KMS-11 (cell line): ENCODE data around the gene SORCS2.

ENCODE experiments used
- H2AFZ ChIP-seq: fragments of 200-600 bp; sonication (generic); 2 replicates; pipeline ENCODE4 v1.6.1; 2016; ENCODE audit warnings: antibody characterized with exemption, mixed run types, low read depth
- H3K27ac ChIP-seq: fragments of 200-600 bp; sonication (generic); 2 replicates; pipeline ENCODE4 v1.6.1; 2016; ENCODE audit warnings: mild to moderate bottlenecking, mixed run types
- H3K27me3 ChIP-seq: fragments of 200-600 bp; sonication (generic); 2 replicates; pipeline ENCODE4 v1.6.1; 2017; ENCODE audit warnings: mild to moderate bottlenecking, low read depth, mixed run types, moderate library complexity; ENCODE audit not compliant: insufficient read depth
- H3K36me3 ChIP-seq: fragments of 200-600 bp; sonication (generic); 2 replicates; pipeline ENCODE4 v1.6.1; 2017; ENCODE audit warnings: mild to moderate bottlenecking, mixed run types; ENCODE audit not compliant: insufficient read depth
- H3K4me1 ChIP-seq: fragments of 200-600 bp; sonication (generic); 2 replicates; pipeline ENCODE4 v1.6.1; 2016; ENCODE audit warnings: mild to moderate bottlenecking, low read depth, mixed run types; ENCODE audit not compliant: poor library complexity, severe bottlenecking
- H3K4me2 ChIP-seq: fragments of 200-600 bp; sonication (generic); 2 replicates; pipeline ENCODE4 v1.7.0; 2016; ENCODE audit warnings: mild to moderate bottlenecking, mixed run types
- H3K4me3 ChIP-seq: fragments of 200-600 bp; sonication (generic); IDR thresholded peaks from 2 replicates; pipeline ENCODE4 v1.6.1; 2017; ENCODE audit warnings: low read depth, low read length, mixed read lengths; ENCODE audit not compliant: insufficient read depth
- H3K79me2 ChIP-seq: fragments of 200-600 bp; sonication (generic); 2 replicates; pipeline ENCODE4 v1.6.1; 2016; ENCODE audit warnings: low read depth, mixed run types; ENCODE audit not compliant: insufficient read depth
- H3K9ac ChIP-seq: fragments of 200-600 bp; sonication (generic); 2 replicates; pipeline ENCODE4 v1.6.1; 2016; ENCODE audit warnings: mild to moderate bottlenecking, mixed run types
- H4K20me1 ChIP-seq: fragments of 200-600 bp; sonication (generic); 2 replicates; pipeline ENCODE4 v1.6.1; 2016; ENCODE audit warnings: mild to moderate bottlenecking, mixed run types; ENCODE audit not compliant: insufficient read depth
- TF ChIP-seq, protein P1 (sequence below): fragments of 200-600 bp; sonication (generic); conservative IDR thresholded peaks from 2 replicates; pipeline ENCODE4 v1.6.1; 2017; ENCODE audit warnings: low read depth, mild to moderate bottlenecking, antibody characterized with exemption, low read length, moderate library complexity, mixed read lengths

SORCS2 gene

DNA sequence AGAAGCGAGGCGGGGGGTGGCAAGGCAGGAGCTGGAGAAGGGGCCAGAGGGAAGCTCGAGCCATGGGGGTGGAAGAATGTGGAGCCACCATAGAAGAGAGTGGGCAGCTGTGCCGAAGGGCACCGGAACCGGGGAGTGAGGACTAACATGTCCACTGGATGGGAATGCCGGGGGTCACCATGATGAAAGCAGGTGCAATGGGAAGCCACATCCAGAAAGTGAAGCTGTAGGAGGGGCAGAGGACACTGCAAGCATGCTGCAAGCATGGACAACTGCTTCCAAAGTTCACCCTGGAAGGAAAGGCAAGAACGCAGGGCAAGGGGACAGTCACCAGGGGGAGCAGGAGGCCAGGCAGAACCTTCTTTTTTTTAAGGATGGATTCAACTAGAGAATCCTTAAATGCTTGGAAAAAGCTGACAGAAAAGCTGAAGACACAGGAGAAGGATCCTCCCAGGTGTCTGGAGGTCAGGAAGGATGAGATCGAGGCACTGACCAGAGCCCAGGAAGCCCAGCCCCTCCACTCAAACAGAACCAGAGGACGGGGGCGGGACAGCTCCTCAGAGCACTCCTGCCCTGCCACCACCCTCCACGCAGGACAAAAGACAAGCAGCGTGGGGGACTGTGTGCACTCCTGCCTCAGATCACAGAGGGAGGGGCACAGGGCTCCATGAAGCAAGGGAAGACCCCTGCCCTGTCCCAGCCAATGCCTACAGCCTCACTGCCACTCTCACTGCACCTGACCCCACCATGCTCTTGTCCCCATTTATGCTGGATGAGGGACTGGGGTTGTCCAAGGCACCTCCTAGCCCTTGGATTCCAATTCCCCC is 578.1 kb downstream of the SORCS2 start:
- H3K79me2 ChIP-seq = no peaks in the 10 kb centered on the region
- no peak overlapping the region for H2AFZ ChIP-seq
- TF ChIP-seq, protein P1, sequence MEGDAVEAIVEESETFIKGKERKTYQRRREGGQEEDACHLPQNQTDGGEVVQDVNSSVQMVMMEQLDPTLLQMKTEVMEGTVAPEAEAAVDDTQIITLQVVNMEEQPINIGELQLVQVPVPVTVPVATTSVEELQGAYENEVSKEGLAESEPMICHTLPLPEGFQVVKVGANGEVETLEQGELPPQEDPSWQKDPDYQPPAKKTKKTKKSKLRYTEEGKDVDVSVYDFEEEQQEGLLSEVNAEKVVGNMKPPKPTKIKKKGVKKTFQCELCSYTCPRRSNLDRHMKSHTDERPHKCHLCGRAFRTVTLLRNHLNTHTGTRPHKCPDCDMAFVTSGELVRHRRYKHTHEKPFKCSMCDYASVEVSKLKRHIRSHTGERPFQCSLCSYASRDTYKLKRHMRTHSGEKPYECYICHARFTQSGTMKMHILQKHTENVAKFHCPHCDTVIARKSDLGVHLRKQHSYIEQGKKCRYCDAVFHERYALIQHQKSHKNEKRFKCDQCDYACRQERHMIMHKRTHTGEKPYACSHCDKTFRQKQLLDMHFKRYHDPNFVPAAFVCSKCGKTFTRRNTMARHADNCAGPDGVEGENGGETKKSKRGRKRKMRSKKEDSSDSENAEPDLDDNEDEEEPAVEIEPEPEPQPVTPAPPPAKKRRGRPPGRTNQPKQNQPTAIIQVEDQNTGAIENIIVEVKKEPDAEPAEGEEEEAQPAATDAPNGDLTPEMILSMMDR = no peak
- no peak overlapping the region for H3K9ac ChIP-seq
- H3K4me1 ChIP-seq = no peaks in the 10 kb centered on the region
- no peaks in the 10 kb centered on the region for H3K36me3 ChIP-seq
- no peak overlapping the region for H3K4me2 ChIP-seq
- H3K27me3 ChIP-seq = no peaks in the 10 kb centered on the region
- no peak overlapping the region for H3K4me3 ChIP-seq
- H3K27ac ChIP-seq = no peak overlapping the region
- H4K20me1 ChIP-seq = no peaks in the 10 kb centered on the region

DNA sequence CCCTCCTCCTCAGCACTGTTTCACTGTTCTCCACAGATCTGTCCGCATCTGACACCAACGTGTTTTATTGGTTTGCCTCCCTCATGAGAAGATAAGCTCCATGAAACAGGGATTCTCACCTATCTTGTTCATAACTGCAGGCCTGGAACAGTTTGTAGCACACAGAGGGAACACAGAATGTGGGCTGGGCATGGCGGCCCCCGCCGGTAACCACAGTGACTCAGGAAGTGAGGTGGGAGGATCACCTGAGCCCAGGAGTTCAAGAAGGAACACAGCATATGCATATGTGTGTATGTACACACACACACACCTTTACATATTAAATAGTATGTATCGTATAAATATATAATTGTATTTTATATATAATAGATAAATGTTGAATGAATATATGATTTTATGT is 578.7 kb downstream of the SORCS2 start:
- Histone ChIP-seq H3K79me2 (no peaks in the 10 kb centered on the region), H4K20me1 (no peaks in the 10 kb centered on the region), H3K4me1 (no peaks in the 10 kb centered on the region), H3K9ac (no peak overlapping the region), H3K4me2 (no peak overlapping the region), H3K27me3 (no peaks in the 10 kb centered on the region), H3K27ac (no peak overlapping the region), H2AFZ (no peak overlapping the region), H3K36me3 (no peaks in the 10 kb centered on the region), H3K4me3 (no peak overlapping the region)
- TF ChIP-seq, protein P1 = no peak

DNA sequence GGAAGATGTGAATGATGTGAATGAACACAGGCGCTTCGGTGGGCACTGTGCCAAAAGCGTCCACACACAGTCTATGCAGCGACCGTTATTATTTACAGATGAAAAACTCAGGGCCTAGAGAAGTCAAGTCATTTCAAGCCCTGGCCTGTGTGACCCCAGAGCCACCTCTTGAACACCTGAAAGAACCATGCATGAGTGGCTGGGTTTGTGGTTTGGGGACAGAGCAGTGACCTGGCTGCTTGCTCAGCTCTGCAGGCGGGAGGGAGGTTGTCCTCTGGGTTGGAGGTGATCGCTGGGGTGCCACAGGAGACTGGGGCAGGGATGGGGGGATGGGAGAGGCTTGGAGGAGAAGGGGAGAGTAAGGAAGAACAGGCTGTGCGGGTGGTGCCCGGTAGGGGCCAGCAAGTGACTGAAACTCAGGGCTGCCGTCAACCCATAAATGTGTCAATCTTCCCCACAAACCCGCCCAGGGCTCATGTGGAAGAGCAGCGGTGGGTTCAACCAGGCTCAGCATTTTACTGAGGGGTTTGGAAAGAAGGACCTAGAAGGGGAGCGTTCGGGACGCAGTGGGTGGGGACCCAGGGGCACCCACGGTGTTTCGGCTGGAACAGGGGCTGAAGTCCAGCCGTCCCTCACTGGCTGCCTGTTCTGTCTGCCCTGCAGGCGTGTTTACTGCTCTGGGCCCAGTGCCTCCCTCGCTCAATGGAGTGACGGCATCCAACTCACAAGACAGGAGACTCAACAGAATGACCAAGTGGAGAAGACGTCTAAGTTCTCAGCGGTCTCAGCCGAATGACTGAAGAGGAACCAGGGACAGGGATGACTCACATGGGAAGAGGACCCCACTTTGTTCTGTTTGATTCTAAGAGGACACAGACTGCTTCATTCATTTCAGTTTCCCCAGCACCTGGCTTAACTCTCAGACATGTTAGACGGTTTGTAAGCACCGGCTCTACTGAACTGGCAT is 579.5 kb downstream of the SORCS2 start:
- no peak overlapping the region for H3K27ac ChIP-seq
- no peaks in the 10 kb centered on the region for H4K20me1 ChIP-seq
- H3K4me1 ChIP-seq = no peaks in the 10 kb centered on the region
- TF ChIP-seq, protein P1 = no peak
- no peaks in the 10 kb centered on the region for H3K27me3 ChIP-seq
- H3K36me3 ChIP-seq = no peaks in the 10 kb centered on the region
- no peak overlapping the region for H3K9ac ChIP-seq
- H3K4me2 ChIP-seq = no peak overlapping the region
- H3K4me3 ChIP-seq = no peak overlapping the region
- no peak overlapping the region for H2AFZ ChIP-seq
- no peaks in the 10 kb centered on the region for H3K79me2 ChIP-seq

DNA sequence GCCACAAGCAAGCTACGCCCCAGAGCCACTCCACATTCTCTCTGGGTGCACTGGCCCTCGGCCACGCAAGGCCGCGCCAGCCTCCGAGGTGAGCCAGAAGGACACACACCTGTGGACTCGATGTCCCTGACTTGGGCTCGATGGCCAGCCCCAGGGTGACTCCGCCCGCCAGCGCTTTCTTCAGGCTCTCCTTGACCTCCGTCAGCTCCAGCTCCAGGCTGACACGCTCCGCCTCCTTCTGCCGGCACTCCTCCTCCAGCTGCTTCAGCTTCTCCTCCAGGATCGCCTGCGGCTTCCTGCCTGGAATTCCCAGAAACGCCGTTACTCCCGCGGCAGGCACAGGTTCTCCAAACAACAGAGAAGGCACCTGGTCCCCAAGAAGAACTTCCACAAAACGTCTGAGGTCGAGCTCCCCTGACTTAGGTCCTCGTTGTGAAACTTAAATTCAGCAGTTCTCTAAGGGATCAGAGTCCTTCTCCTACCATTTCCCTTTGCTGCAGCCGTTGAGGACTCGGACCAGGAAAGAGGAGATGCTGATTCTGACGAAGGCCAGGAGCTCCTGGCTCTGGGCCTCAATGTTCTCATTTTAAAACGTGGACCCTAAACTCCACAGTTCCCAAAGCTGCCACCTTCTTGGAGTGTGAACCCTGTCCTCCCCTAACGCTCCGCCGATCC is 580.5 kb downstream of the SORCS2 start:
- H3K4me3 ChIP-seq = no peak overlapping the region
- H3K27me3 ChIP-seq = no peaks in the 10 kb centered on the region
- H3K79me2 ChIP-seq = no peaks in the 10 kb centered on the region
- TF ChIP-seq, protein P1 = no peak
- no peak overlapping the region for H2AFZ ChIP-seq
- no peak overlapping the region for H3K27ac ChIP-seq
- H3K36me3 ChIP-seq = no peaks in the 10 kb centered on the region
- H3K9ac ChIP-seq = no peak overlapping the region
- H4K20me1 ChIP-seq = no peaks in the 10 kb centered on the region
- H3K4me1 ChIP-seq = no peaks in the 10 kb centered on the region
- no peak overlapping the region for H3K4me2 ChIP-seq
